Measurements from ENCODE around the gene GFRA3. TPM values are rescaled to one million over a fixed set of nuclear protein-coding genes. Genes with fewer than 3 reads are reported as not detected.
A peak's percentile ranks its signal among the peaks of the same experiment; 100 is the strongest.
"Not testable (repeated sequence)": the region's sequence is repeated elsewhere in the genome, so short reads cannot be mapped to it uniquely, and the experiment has no call there.

The GFRA3 gene, protein sequence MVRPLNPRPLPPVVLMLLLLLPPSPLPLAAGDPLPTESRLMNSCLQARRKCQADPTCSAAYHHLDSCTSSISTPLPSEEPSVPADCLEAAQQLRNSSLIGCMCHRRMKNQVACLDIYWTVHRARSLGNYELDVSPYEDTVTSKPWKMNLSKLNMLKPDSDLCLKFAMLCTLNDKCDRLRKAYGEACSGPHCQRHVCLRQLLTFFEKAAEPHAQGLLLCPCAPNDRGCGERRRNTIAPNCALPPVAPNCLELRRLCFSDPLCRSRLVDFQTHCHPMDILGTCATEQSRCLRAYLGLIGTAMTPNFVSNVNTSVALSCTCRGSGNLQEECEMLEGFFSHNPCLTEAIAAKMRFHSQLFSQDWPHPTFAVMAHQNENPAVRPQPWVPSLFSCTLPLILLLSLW
- 0.13 TPM for polyA plus RNA-seq (2012; ENCODE audit: missing spikeins)

DNA sequence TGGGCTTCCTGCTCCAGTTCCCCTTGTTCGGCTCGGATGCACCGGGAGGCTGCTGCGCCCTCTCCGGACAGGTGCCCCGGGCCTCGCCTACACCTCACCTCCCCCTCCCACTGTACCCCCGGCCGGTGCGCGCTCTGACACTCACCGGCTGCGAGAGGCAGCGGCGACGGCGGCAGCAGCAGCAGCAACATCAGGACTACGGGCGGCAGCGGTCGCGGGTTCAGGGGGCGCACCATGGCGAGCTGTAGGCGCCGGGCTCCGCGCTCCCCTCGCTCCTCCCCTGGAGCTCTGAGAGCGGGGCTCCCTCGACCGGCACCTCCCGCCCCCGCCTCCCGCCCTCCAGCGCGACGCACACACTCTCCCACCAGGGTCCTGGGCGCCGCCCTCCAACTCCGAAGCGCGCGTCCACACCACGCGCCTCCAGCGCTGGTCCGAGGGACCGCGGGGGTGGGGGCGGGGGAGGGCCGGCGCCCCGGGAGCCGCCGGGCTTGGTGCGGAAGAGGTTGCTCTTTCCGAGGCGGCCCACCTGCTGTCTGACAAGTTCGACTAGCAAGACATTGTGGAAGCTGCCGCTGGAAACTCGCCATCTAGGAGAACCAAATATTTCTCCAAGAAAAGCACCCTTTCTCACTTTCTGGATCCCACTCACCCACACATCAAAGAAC lies at the start of gene GFRA3:
Gene GFRA3 (minus strand): TSS at position 433 of the 665 bp plus-strand sequence. CDS start 197 bp downstream, at position 236.
- no peak for FAIRE-seq
- DNase-seq (ENCODE audit: insufficient read length): peak; percentile 34
- TF ChIP-seq POLR2AphosphoS5 (IDR thresholded peaks at IDR 0.05; ENCODE audit: low read depth, low read length): no peak
- TF ChIP-seq TAF1 (IDR thresholded peaks at IDR 0.05; ENCODE audit: borderline replicate concordance, low read depth, low read length): no peak
- no peak for TF ChIP-seq POLR2A (IDR thresholded peaks at IDR 0.05; ENCODE audit: low read depth, low read length)

DNA sequence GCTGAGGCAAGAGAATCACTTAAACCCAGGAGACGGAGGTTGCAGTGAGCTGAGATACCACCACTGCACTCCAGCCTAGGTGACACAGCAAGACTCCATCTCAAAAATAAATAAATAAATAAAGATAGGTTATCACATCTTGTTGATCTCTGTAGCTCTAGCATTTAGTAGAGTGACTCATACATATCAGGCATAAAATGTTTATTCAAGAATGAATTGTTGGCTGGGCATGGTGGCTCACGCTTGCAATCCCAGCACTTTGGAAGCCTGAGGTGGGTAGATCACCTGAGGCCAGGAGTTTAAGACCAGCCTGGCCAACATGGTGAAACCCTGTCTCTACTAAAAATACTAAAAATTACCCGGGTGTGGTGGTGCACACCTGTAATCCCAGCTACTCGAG lies 43.8 kb upstream of the GFRA3 start:
- not testable (repeated sequence) for FAIRE-seq; DNase-seq (ENCODE audit: insufficient read length)

DNA sequence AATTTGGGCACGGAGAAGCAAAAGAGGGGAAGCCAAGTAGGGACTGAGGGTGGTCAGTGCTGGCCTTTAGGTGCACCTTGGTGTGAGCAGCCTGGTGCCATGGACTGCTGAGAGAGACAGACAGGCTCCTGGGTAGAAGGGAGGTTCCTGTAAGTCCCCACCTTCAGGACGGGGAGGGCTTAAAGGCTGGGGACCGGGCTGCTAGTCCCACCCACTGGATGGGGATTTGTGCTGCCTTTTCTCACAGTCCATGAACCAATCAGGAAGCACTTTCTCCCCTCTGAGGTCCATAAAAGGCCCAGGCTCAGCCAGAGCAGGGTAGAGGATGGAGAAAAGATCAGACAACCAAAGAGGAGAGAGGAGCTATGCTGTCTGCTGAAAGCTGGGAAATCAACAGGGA lies 41.9 kb upstream of the GFRA3 start:
- TF ChIP-seq POLR2A (IDR thresholded peaks at IDR 0.05; ENCODE audit: low read depth, low read length): no peak
- TF ChIP-seq POLR2AphosphoS5 (IDR thresholded peaks at IDR 0.05; ENCODE audit: low read depth, low read length): no peak
- no peak for TF ChIP-seq TAF1 (IDR thresholded peaks at IDR 0.05; ENCODE audit: borderline replicate concordance, low read depth, low read length)
- DNase-seq (ENCODE audit: insufficient read length) (no peak), FAIRE-seq (no peak)

DNA sequence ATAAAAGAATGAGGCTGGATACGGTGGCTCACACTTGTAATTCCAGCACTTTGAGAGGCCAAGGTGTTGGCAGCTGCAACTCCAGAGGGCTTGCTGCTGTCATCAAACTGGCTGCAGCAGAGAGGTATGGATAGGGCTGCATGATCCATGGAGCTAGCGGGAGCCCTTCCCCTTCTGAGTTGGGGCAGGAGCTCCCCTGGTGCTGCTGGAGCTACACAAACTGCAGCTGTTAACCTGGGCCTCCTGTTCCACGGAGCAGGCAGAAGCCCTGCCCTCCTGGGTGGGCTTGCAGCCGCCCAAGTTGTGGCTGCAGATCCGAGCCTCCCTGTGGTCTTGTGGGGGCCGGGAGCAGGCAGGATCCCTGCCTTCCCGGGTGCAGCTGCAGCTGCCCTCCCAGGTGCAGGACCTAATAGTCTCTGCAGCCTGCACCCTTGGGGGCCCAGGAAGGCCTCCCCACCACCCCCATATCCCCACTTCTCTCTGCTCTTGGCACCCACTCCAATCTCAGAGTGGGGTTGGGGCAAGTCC lies 41.4 kb upstream of the GFRA3 start:
- DNase-seq (ENCODE audit: insufficient read length): no peak
- FAIRE-seq: no peak
- TF ChIP-seq TAF1 (IDR thresholded peaks at IDR 0.05; ENCODE audit: borderline replicate concordance, low read depth, low read length): no peak
- TF ChIP-seq POLR2A (IDR thresholded peaks at IDR 0.05; ENCODE audit: low read depth, low read length): no peak
- TF ChIP-seq POLR2AphosphoS5 (IDR thresholded peaks at IDR 0.05; ENCODE audit: low read depth, low read length): no peak

DNA sequence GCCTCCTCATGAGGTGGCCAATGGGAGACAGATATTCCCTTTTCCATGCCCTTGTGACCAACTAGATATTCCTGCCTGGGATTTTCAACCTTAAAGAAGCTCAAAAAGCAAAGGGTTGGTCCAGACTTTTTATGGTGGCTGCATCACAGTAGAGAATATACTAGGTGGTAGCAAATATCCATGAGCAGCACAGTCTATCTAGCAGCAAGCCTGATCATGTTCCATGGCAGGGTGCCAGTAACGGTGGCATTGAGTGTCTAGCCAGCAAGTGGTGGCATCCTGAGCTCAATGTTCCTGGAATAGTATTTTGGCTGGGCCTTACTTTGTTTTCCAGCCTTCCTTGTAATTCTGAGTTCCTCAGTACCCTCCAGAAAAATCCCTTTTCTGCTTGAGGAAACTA lies 31.4 kb upstream of the GFRA3 start:
- DNase-seq (ENCODE audit: insufficient read length): no peak
- TF ChIP-seq TAF1 (IDR thresholded peaks at IDR 0.05; ENCODE audit: borderline replicate concordance, low read depth, low read length): no peak
- no peak for TF ChIP-seq POLR2A (IDR thresholded peaks at IDR 0.05; ENCODE audit: low read depth, low read length)
- no peak for FAIRE-seq

DNA sequence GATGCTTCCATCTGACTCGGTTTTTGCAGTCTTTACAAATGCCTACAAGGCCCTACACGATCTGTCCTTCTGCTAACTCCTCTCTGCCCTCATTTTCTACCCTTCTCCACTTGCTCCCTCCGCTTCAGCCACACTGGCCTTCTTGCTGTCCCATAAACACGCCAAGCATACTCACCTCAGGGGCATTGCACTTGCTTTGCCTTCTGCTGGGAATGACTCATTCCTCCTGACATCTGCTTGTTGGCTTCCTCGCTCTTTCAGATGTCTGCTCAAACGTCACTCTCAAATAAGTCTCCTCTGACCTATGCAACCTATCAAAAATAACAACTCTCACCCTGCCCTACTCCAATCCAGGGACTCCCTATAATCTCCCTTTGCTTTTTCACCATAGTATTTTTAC lies 29.0 kb upstream of the GFRA3 start:
- FAIRE-seq (no peak), DNase-seq (ENCODE audit: insufficient read length) (no peak)
- no peak for TF ChIP-seq POLR2A (IDR thresholded peaks at IDR 0.05; ENCODE audit: low read depth, low read length)
- no peak for TF ChIP-seq POLR2AphosphoS5 (IDR thresholded peaks at IDR 0.05; ENCODE audit: low read depth, low read length)
- no peak for TF ChIP-seq TAF1 (IDR thresholded peaks at IDR 0.05; ENCODE audit: borderline replicate concordance, low read depth, low read length)

DNA sequence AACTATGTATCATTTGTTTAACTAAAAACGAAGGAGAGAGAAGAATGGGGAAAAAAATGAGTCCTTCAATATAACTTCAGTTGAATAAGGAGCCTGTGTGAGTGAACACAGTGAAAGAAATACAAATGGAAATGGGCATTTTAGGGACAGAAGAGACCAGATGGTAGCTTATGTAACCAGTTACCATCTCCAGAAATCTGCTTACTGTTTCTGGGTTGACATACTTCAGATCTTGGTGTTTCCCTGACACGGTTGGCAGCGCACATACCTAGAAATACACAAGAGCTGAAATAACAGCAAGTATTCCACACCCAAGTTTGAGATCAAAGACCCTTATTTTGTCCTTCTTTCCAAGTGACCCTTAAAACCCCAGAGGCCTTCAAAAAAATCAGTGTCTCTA lies 14.9 kb upstream of the GFRA3 start:
- TF ChIP-seq TAF1 (IDR thresholded peaks at IDR 0.05; ENCODE audit: borderline replicate concordance, low read depth, low read length) (no peak), POLR2A (IDR thresholded peaks at IDR 0.05; ENCODE audit: low read depth, low read length) (no peak), POLR2AphosphoS5 (IDR thresholded peaks at IDR 0.05; ENCODE audit: low read depth, low read length) (no peak)
- DNase-seq (ENCODE audit: insufficient read length) (no peak), FAIRE-seq (no peak)

DNA sequence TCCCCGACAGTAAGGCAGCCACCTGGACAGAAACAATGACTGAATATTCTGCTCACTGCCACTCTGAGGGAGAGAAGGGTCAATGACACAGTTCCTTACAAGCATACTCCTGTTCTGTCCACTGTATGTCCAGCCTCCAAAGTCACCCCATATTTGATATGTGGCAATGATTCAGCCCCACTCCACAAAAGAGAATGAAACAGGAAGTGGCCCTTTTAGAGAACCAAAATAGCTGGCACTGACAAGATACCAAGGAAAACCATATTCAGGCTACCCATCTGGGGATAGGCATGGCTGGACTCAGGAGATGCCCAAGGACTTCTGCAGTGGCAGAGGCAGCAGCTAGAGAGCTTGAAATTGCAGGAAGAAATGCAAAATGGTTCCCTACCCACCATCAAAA lies 12.8 kb upstream of the GFRA3 start:
- FAIRE-seq: no peak
- DNase-seq (ENCODE audit: insufficient read length): no peak
- TF ChIP-seq POLR2AphosphoS5 (IDR thresholded peaks at IDR 0.05; ENCODE audit: low read depth, low read length) (no peak), POLR2A (IDR thresholded peaks at IDR 0.05; ENCODE audit: low read depth, low read length) (no peak), TAF1 (IDR thresholded peaks at IDR 0.05; ENCODE audit: borderline replicate concordance, low read depth, low read length) (no peak)

DNA sequence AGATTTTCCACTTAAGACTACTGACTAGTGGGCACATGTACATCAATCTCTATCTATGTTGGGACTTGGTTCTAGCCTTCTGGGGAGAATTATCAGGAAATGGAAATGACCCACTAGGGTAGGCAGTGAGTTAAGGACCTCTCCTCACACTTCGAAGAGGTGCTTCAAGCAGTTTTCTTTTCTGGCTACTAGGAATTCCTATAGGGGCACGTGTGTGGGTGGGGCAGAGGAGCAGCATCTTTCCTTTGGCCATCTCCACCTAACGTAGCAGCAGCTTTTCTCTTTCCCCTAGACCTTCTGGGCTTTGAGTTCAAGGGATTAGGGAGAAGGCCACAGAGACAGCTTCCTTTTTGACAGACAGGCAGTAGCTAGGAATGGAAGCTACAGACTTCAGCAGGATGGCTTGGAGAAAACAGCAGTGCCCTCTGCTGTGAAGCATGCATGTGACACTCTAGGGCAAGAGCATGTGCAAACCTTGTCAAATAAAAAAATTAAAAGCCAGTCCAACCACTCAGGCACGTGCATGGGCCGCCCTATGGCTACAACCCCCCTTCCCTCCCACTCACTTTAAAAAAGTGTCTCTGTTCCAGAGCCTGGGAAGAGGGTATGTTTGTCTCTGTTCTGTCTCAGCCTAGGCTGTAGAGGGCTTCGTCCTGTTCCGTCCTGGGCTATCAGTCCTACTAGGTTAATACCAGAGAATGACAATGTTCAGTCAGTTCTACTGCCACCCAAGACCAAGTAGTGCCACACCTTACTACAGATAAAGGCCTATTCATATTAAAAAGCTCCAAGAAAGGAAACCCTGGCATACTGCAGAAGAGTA lies 8.7 kb upstream of the GFRA3 start:
- no peak for TF ChIP-seq TAF1 (IDR thresholded peaks at IDR 0.05; ENCODE audit: borderline replicate concordance, low read depth, low read length)
- TF ChIP-seq POLR2AphosphoS5 (IDR thresholded peaks at IDR 0.05; ENCODE audit: low read depth, low read length): no peak
- no peak for TF ChIP-seq POLR2A (IDR thresholded peaks at IDR 0.05; ENCODE audit: low read depth, low read length)
- DNase-seq (ENCODE audit: insufficient read length) (no peak), FAIRE-seq (no peak)

DNA sequence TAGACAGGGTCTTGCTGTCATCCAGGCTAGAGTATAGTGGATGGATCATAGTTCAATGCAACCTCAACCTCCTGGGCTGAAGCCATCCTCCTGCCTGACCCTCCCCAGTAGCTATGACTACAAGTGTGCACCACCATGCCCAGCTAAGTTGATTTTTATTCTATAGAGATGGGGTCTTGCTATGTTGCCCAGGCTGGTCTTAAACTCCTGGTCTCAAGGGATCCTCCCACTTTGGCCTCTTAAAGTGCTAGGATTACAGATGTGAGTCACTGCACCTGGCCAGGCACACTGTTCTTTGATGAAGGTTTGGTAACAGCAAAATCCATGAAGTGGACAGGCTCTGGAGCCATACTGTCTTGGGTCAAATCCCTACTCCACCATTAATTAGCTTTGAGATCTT lies 6.5 kb upstream of the GFRA3 start:
- DNase-seq (ENCODE audit: insufficient read length): no peak
- TF ChIP-seq POLR2AphosphoS5 (IDR thresholded peaks at IDR 0.05; ENCODE audit: low read depth, low read length): no peak
- FAIRE-seq: no peak

DNA sequence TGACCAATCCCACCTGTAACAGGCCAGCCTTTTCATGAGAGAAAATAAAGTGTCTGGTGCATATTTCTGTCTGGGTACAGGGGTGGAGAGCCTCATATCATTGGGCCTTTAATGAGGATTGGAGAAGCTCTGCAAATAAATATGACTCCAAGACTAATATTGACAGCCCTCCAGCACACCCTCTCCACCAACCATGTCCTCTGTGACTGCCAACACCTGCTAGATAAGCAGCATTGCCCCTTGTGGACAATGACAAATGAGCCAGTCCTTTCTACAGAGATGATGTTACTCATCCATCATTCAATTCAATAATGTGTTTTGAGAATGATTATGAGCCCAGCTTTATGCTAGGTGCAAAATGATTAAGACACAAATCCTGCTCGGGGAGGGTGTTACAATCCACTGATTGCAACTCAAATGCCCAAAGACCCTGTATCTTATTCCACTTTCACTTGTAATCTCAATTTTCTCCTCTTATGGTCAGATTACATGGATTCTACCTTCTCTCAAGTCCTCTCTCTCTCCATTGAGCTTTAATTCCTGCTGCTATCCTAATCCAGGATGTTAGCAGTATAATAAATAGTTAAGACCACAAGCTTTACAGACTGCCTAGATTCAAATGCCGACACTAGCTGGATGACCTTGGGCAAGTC lies 2.1 kb upstream of the GFRA3 start:
- DNase-seq (ENCODE audit: insufficient read length): no peak
- no peak for TF ChIP-seq POLR2A (IDR thresholded peaks at IDR 0.05; ENCODE audit: low read depth, low read length)
- TF ChIP-seq POLR2AphosphoS5 (IDR thresholded peaks at IDR 0.05; ENCODE audit: low read depth, low read length): no peak
- no peak for TF ChIP-seq TAF1 (IDR thresholded peaks at IDR 0.05; ENCODE audit: borderline replicate concordance, low read depth, low read length)
- FAIRE-seq: no peak
